ENCODE measurements around the gene CDHR5. TPM values are rescaled to one million over a fixed set of nuclear protein-coding genes. Genes with fewer than 3 reads are reported as not detected.

The CDHR5 gene
- total and polyA plus RNA-seq, 9 donors: 0.65 to 33.7 (median 1.2) TPM

GRCh38 chr11:598005-598680 is 26.6 kb downstream of the CDHR5 start:
- Histone ChIP-seq H3K4me3 (ENCODE audit: low read length) (no peak overlapping the region), H3K36me3 (ENCODE audit: control insufficient read depth, insufficient read depth, low read length) (peaks cover 81% of the 10 kb centered on the region), H3K27ac (ENCODE audit: low read length) (no peak overlapping the region), H3K9me3 (replicated peaks; ENCODE audit: control insufficient read depth, low read depth, low read length) (no peaks in the 10 kb centered on the region), H3K27me3 (ENCODE audit: control insufficient read depth, insufficient read depth, low read length) (no peaks in the 10 kb centered on the region), H3K4me1 (ENCODE audit: control insufficient read depth, insufficient read depth, low read length) (no peaks in the 10 kb centered on the region)
- DNase-seq: no peak
- 91% methylated on average over 29 of the region's 30 CpGs for WGBS (ENCODE audit: insufficient coverage)

- Histone ChIP-seq H3K4me3 (ENCODE audit: low read length) (no peak overlapping the region), H3K27ac (ENCODE audit: low read length) (no peak overlapping the region), H3K4me1 (ENCODE audit: control insufficient read depth, insufficient read depth, low read length) (no peaks in the 10 kb centered on the region), H3K36me3 (ENCODE audit: control insufficient read depth, insufficient read depth, low read length) (peaks cover 84% of the 10 kb centered on the region), H3K9me3 (replicated peaks; ENCODE audit: control insufficient read depth, low read depth, low read length) (no peaks in the 10 kb centered on the region), H3K27me3 (ENCODE audit: control insufficient read depth, insufficient read depth, low read length) (no peaks in the 10 kb centered on the region)
- 86% methylated on average over 14 of the region's 29 CpGs for WGBS (ENCODE audit: insufficient coverage)
- DNase-seq: no peak
Observed at GRCh38 chr11:597166-597725, 27.5 kb downstream of the CDHR5 start.

GRCh38 chr11:596374-596773 is 28.4 kb downstream of the CDHR5 start:
- WGBS (ENCODE audit: insufficient coverage): 91% methylated on average over 7 of the region's 10 CpGs
- Histone ChIP-seq H3K27me3 (ENCODE audit: control insufficient read depth, insufficient read depth, low read length) (no peaks in the 10 kb centered on the region), H3K4me1 (ENCODE audit: control insufficient read depth, insufficient read depth, low read length) (no peaks in the 10 kb centered on the region), H3K4me3 (ENCODE audit: low read length) (no peak overlapping the region), H3K9me3 (replicated peaks; ENCODE audit: control insufficient read depth, low read depth, low read length) (no peaks in the 10 kb centered on the region), H3K27ac (ENCODE audit: low read length) (no peak overlapping the region), H3K36me3 (ENCODE audit: control insufficient read depth, insufficient read depth, low read length) (peaks cover 82% of the 10 kb centered on the region)
- no peak for DNase-seq

GRCh38 chr11:595400-595799 is 29.4 kb downstream of the CDHR5 start:
- H3K27ac ChIP-seq (ENCODE audit: low read length): no peak overlapping the region
- peaks cover 86% of the 10 kb centered on the region for H3K36me3 ChIP-seq (ENCODE audit: control insufficient read depth, insufficient read depth, low read length)
- no peaks in the 10 kb centered on the region for H3K9me3 ChIP-seq (replicated peaks; ENCODE audit: control insufficient read depth, low read depth, low read length)
- no peak for DNase-seq
- WGBS (ENCODE audit: insufficient coverage): 92% methylated on average over 10 of the region's 10 CpGs
- no peaks in the 10 kb centered on the region for H3K27me3 ChIP-seq (ENCODE audit: control insufficient read depth, insufficient read depth, low read length)
- no peak overlapping the region for H3K4me3 ChIP-seq (ENCODE audit: low read length)
- no peaks in the 10 kb centered on the region for H3K4me1 ChIP-seq (ENCODE audit: control insufficient read depth, insufficient read depth, low read length)

- H3K4me3 ChIP-seq (ENCODE audit: low read length): no peak overlapping the region
- H3K36me3 ChIP-seq (ENCODE audit: control insufficient read depth, insufficient read depth, low read length): peaks cover 86% of the 10 kb centered on the region
Observed at GRCh38 chr11:593347-593746, 31.4 kb downstream of the CDHR5 start.

GRCh38 chr11:592918-593317 is 31.8 kb downstream of the CDHR5 start:
- no peak for DNase-seq
- Histone ChIP-seq H3K27me3 (ENCODE audit: control insufficient read depth, insufficient read depth, low read length) (no peaks in the 10 kb centered on the region), H3K27ac (ENCODE audit: low read length) (no peak overlapping the region), H3K4me3 (ENCODE audit: low read length) (no peak overlapping the region), H3K36me3 (ENCODE audit: control insufficient read depth, insufficient read depth, low read length) (peaks cover 86% of the 10 kb centered on the region), H3K4me1 (ENCODE audit: control insufficient read depth, insufficient read depth, low read length) (no peaks in the 10 kb centered on the region), H3K9me3 (replicated peaks; ENCODE audit: control insufficient read depth, low read depth, low read length) (no peaks in the 10 kb centered on the region)
- WGBS (ENCODE audit: insufficient coverage): 100% methylated on average over 3 of the region's 10 CpGs

More at GRCh38 chr11:593347-593746, 31.4 kb downstream of the CDHR5 start:
- WGBS (ENCODE audit: insufficient coverage): 90% methylated on average over 21 of the region's 21 CpGs
- H3K27me3 ChIP-seq (ENCODE audit: control insufficient read depth, insufficient read depth, low read length): no peaks in the 10 kb centered on the region
- H3K9me3 ChIP-seq (replicated peaks; ENCODE audit: control insufficient read depth, low read depth, low read length): no peaks in the 10 kb centered on the region
- H3K27ac ChIP-seq (ENCODE audit: low read length): no peak overlapping the region
- H3K4me1 ChIP-seq (ENCODE audit: control insufficient read depth, insufficient read depth, low read length): no peaks in the 10 kb centered on the region
- DNase-seq: no peak

- H3K9me3 ChIP-seq (replicated peaks; ENCODE audit: control insufficient read depth, low read depth, low read length): no peaks in the 10 kb centered on the region
Observed at GRCh38 chr11:592501-592900, 32.3 kb downstream of the CDHR5 start.

GRCh38 chr11:590997-591396 is 33.8 kb downstream of the CDHR5 start:
- H3K4me1 ChIP-seq (ENCODE audit: control insufficient read depth, insufficient read depth, low read length): no peaks in the 10 kb centered on the region
- WGBS (ENCODE audit: insufficient coverage): 100% methylated on average over 1 of the region's 11 CpGs
- DNase-seq: no peak
- H3K36me3 ChIP-seq (ENCODE audit: control insufficient read depth, insufficient read depth, low read length): peaks cover 87% of the 10 kb centered on the region
- H3K27ac ChIP-seq (ENCODE audit: low read length): no peak overlapping the region
- H3K9me3 ChIP-seq (replicated peaks; ENCODE audit: control insufficient read depth, low read depth, low read length): no peaks in the 10 kb centered on the region
- H3K4me3 ChIP-seq (ENCODE audit: low read length): no peak overlapping the region
- H3K27me3 ChIP-seq (ENCODE audit: control insufficient read depth, insufficient read depth, low read length): no peaks in the 10 kb centered on the region

More at GRCh38 chr11:592501-592900, 32.3 kb downstream of the CDHR5 start:
- H3K27ac ChIP-seq (ENCODE audit: low read length): no peak overlapping the region
- 97% methylated on average over 21 of the region's 22 CpGs for WGBS (ENCODE audit: insufficient coverage)
- H3K36me3 ChIP-seq (ENCODE audit: control insufficient read depth, insufficient read depth, low read length): peaks cover 86% of the 10 kb centered on the region
- no peaks in the 10 kb centered on the region for H3K27me3 ChIP-seq (ENCODE audit: control insufficient read depth, insufficient read depth, low read length)
- no peaks in the 10 kb centered on the region for H3K4me1 ChIP-seq (ENCODE audit: control insufficient read depth, insufficient read depth, low read length)
- DNase-seq: no peak
- no peak overlapping the region for H3K4me3 ChIP-seq (ENCODE audit: low read length)

GRCh38 chr11:589798-590197 is 35.0 kb downstream of the CDHR5 start:
- Histone ChIP-seq H3K4me3 (ENCODE audit: low read length) (no peak overlapping the region), H3K4me1 (ENCODE audit: control insufficient read depth, insufficient read depth, low read length) (no peaks in the 10 kb centered on the region), H3K9me3 (replicated peaks; ENCODE audit: control insufficient read depth, low read depth, low read length) (no peaks in the 10 kb centered on the region), H3K27me3 (ENCODE audit: control insufficient read depth, insufficient read depth, low read length) (no peaks in the 10 kb centered on the region), H3K36me3 (ENCODE audit: control insufficient read depth, insufficient read depth, low read length) (peaks cover 83% of the 10 kb centered on the region), H3K27ac (ENCODE audit: low read length) (no peak overlapping the region)
- no peak for DNase-seq
- WGBS (ENCODE audit: insufficient coverage): 93% methylated on average over 26 of the region's 26 CpGs

GRCh38 chr11:587978-588380 is 36.8 kb downstream of the CDHR5 start:
- DNase-seq: no peak
- H3K27ac ChIP-seq (ENCODE audit: low read length): no peak overlapping the region

More at GRCh38 chr11:587978-588380, 36.8 kb downstream of the CDHR5 start:
- Histone ChIP-seq H3K27me3 (ENCODE audit: control insufficient read depth, insufficient read depth, low read length) (no peaks in the 10 kb centered on the region), H3K36me3 (ENCODE audit: control insufficient read depth, insufficient read depth, low read length) (peaks cover 83% of the 10 kb centered on the region), H3K4me3 (ENCODE audit: low read length) (no peak overlapping the region), H3K4me1 (ENCODE audit: control insufficient read depth, insufficient read depth, low read length) (no peaks in the 10 kb centered on the region), H3K9me3 (replicated peaks; ENCODE audit: control insufficient read depth, low read depth, low read length) (no peaks in the 10 kb centered on the region)
- WGBS (ENCODE audit: insufficient coverage): 63% methylated on average over 4 of the region's 6 CpGs
